ENCODE measurements around the gene TXNDC11.

TXNDC11 gene

GRCh38 chr16:11697319-11697718, 45.3 kb downstream of the TXNDC11 start:
- no peak for TF ChIP-seq PAX5 (IDR thresholded peaks at IDR 0.05; ENCODE audit: insufficient read depth, low read length, severe bottlenecking)
- TF ChIP-seq POLR2A (IDR thresholded peaks at IDR 0.05; ENCODE audit: low read depth, low read length) = no peak
- no peak for TF ChIP-seq POLR2AphosphoS5 (IDR thresholded peaks at IDR 0.05; ENCODE audit: low read depth, low read length)
- no peak for TF ChIP-seq TAF1 (IDR thresholded peaks at IDR 0.05; ENCODE audit: low read depth, low read length)
- TF ChIP-seq POU2F2 (IDR thresholded peaks at IDR 0.05; ENCODE audit: low read depth, low read length) = no peak
- no peak for TF ChIP-seq SPI1 (IDR thresholded peaks at IDR 0.05; ENCODE audit: low read depth, low read length)
- DNase-seq (ENCODE audit: insufficient read length, low spot score) (no peak), FAIRE-seq (no peak)

- DNase-seq (ENCODE audit: insufficient read length, low spot score) = no peak
- no peak for FAIRE-seq
- TF ChIP-seq POLR2A (IDR thresholded peaks at IDR 0.05; ENCODE audit: low read depth, low read length) (no peak), PAX5 (IDR thresholded peaks at IDR 0.05; ENCODE audit: insufficient read depth, low read length, severe bottlenecking) (no peak), SPI1 (IDR thresholded peaks at IDR 0.05; ENCODE audit: low read depth, low read length) (no peak), POU2F2 (IDR thresholded peaks at IDR 0.05; ENCODE audit: low read depth, low read length) (no peak), POLR2AphosphoS5 (IDR thresholded peaks at IDR 0.05; ENCODE audit: low read depth, low read length) (no peak), TAF1 (IDR thresholded peaks at IDR 0.05; ENCODE audit: low read depth, low read length) (no peak)
Observed at GRCh38 chr16:11696266-11697012, 46.2 kb downstream of the TXNDC11 start.

GRCh38 chr16:11692651-11693050, 50.0 kb downstream of the TXNDC11 start:
- DNase-seq (ENCODE audit: insufficient read length, low spot score) = no peak
- TF ChIP-seq SPI1 (IDR thresholded peaks at IDR 0.05; ENCODE audit: low read depth, low read length) = no peak
- no peak for TF ChIP-seq POU2F2 (IDR thresholded peaks at IDR 0.05; ENCODE audit: low read depth, low read length)
- TF ChIP-seq PAX5 (IDR thresholded peaks at IDR 0.05; ENCODE audit: insufficient read depth, low read length, severe bottlenecking) = no peak
- no peak for TF ChIP-seq TAF1 (IDR thresholded peaks at IDR 0.05; ENCODE audit: low read depth, low read length)
- no peak for TF ChIP-seq POLR2AphosphoS5 (IDR thresholded peaks at IDR 0.05; ENCODE audit: low read depth, low read length)
- FAIRE-seq = no peak

- FAIRE-seq = no peak
- no peak for DNase-seq (ENCODE audit: insufficient read length, low spot score)
- TF ChIP-seq POLR2AphosphoS5 (IDR thresholded peaks at IDR 0.05; ENCODE audit: low read depth, low read length) = no peak
- no peak for TF ChIP-seq TAF1 (IDR thresholded peaks at IDR 0.05; ENCODE audit: low read depth, low read length)
- no peak for TF ChIP-seq POU2F2 (IDR thresholded peaks at IDR 0.05; ENCODE audit: low read depth, low read length)
- TF ChIP-seq SPI1 (IDR thresholded peaks at IDR 0.05; ENCODE audit: low read depth, low read length) = no peak
- TF ChIP-seq PAX5 (IDR thresholded peaks at IDR 0.05; ENCODE audit: insufficient read depth, low read length, severe bottlenecking) = no peak
- no peak for TF ChIP-seq POLR2A (IDR thresholded peaks at IDR 0.05; ENCODE audit: low read depth, low read length)
Observed at GRCh38 chr16:11692171-11692570, 50.5 kb downstream of the TXNDC11 start.

- DNase-seq (ENCODE audit: insufficient read length, low spot score) (no peak), FAIRE-seq (no peak)
Observed at GRCh38 chr16:11691771-11692170, 50.9 kb downstream of the TXNDC11 start.

GRCh38 chr16:11691235-11691634, 51.4 kb downstream of the TXNDC11 start:
- DNase-seq (ENCODE audit: insufficient read length, low spot score) (no peak), FAIRE-seq (no peak)
- TF ChIP-seq SPI1 (IDR thresholded peaks at IDR 0.05; ENCODE audit: low read depth, low read length) = no peak

More at GRCh38 chr16:11691771-11692170, 50.9 kb downstream of the TXNDC11 start:
- no peak for TF ChIP-seq POLR2AphosphoS5 (IDR thresholded peaks at IDR 0.05; ENCODE audit: low read depth, low read length)

DNA sequence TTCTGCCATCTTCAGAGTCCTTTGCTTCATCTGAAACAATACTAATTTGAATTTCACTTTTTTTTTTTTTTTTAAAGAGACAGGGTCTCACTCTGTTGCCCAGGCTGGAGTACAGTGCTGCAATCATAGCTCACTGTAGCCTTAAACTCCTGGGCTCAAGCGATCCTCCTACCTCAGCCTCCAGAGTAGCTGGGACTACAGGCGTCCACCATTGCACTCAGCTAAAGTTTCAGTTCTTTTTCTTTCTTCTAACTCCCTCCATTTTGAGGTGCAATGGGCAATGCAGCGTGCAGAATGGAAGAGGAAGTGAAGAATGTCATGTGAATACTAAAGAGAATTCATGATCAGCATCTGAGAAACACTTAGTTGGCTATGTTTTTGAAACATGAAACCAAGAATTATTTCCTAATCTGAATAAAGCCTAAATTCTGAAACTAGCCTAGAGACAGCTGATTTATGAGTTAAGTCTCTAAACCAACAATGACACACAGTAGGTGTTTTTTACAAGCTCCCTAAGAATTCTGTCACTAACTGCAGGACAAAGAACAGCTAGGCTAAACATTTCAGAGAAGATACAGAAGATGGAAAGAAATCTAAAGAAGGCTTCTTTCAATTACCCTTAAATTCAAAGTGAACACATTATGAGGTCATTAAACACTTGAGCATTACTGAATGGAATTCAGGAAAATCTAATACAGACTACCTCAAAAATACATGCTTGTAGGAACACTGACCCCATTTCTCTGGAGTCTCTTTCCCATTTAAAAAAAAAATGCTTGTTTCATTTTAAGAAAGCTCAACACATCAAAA, 53.4 kb downstream of the TXNDC11 start:
- TF ChIP-seq PAX5 (IDR thresholded peaks at IDR 0.05; ENCODE audit: insufficient read depth, low read length, severe bottlenecking) = no peak
- peak; percentile 96 for TF ChIP-seq SPI1 (IDR thresholded peaks at IDR 0.05; ENCODE audit: low read depth, low read length)
- no peak for DNase-seq (ENCODE audit: insufficient read length, low spot score)
- FAIRE-seq = peak; percentile 82

DNA sequence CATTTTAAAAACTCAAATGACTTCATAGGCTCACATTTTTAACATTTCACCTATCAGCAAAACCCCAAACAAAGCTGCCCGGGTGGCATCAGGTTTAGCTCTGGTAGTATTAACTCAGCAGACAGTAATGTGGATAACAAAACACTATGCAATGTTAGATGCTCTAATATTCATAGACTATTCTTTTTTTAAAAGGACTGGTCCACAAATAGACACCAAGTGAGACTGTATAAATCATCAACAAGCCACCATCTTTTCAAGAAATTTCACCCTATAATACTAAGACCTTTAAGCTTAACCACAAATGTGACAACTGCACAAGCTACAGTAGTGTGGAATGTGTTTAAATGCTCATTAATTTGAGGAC, 54.2 kb downstream of the TXNDC11 start:
- TF ChIP-seq POLR2AphosphoS5 (IDR thresholded peaks at IDR 0.05; ENCODE audit: low read depth, low read length) = no peak
- no peak for TF ChIP-seq TAF1 (IDR thresholded peaks at IDR 0.05; ENCODE audit: low read depth, low read length)
- FAIRE-seq (no peak), DNase-seq (ENCODE audit: insufficient read length, low spot score) (no peak)

DNA sequence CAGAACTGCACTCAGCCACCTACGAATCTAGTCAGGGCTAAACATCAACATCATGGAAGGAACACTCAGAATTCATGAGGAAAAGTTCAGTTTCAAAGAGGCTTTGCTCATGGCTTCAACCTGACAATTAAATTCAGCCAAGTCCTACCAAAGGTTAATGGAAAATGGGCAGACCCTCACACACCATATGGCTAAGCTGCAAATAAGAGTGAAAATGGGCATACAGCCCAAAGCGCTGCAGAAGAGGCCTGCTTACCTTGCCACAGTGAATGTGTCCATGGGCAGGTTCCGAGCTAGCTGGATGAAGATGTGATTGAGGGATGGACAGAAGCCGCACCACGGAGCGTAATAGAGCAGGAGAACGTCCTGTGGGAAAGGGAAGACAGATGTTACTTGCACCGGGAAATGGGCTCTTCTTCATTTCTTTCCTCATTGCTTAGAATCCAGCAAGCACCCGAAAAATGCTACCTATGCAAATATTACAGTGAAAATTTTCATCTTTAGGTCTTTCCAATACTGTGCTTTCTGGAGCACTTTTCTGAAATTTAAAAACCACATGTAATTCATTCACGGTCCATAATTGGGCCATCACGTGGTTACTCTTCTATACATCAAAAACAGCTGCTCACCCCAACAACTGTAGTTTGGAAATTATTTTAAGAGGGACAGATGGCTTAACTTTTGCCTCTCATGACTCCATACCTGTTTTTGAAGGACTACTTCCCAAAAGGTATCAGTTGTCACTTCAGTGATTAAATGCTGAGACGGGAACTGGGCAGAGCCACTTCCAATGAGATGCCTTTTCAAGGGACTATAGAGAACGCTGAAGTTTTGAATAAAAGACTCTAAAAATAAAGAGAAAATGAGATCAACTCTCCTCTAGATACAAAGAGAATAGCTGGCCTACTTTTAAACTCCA, 54.8 kb downstream of the TXNDC11 start:
- DNase-seq (ENCODE audit: insufficient read length, low spot score) (no peak), FAIRE-seq (peak; percentile 41)
- TF ChIP-seq SPI1 (IDR thresholded peaks at IDR 0.05; ENCODE audit: low read depth, low read length) (no peak), TAF1 (IDR thresholded peaks at IDR 0.05; ENCODE audit: low read depth, low read length) (no peak), PAX5 (IDR thresholded peaks at IDR 0.05; ENCODE audit: insufficient read depth, low read length, severe bottlenecking) (no peak)

All from GM12891 (cell line).